HepG2 (cell line): ENCODE measurements around the gene COL25A1. TPM values are rescaled to one million over a fixed set of nuclear protein-coding genes. Genes with fewer than 3 reads are reported as not detected.

Source experiments
- ATAC-seq: fragments of 200-7000 bp; cut with Tn5 transposase; 3 replicates; pipeline ENCODE4 v1.9.1; 2020; ENCODE audit warnings: mild to moderate bottlenecking, moderate library complexity
- BruUV-seq: library from RNA; stranded (reverse); fragments of 400-500 nt; replicated peaks from 2 replicates; lab custom pipeline; 2021; lab: Mats Ljungman, UMichigan
- CTCF ChIA-PET: fragments of 300-600 bp; formaldehyde crosslinking; extraction: SDS; loops from one replicate; lab custom pipeline; 2021; ENCODE audit warnings: low total read pairs, inconsistent platforms, low intra/inter-chr PET ratio; lab: Yijun Ruan, JAX
- POLR2A ChIA-PET: fragments of 350-600 bp; sonication (Branson Sonifier 250); formaldehyde crosslinking; loops from one replicate; lab custom pipeline; 2020; ENCODE audit warnings: antibody characterized with exemption, inconsistent platforms; lab: Yijun Ruan, JAX
- DNase-seq: peaks from one replicate; pipeline ENCODE4 v3.0.0-alpha.2; 2015; ENCODE audit warnings: low spot score
- FAIRE-seq: peaks from 3 replicates; lab custom pipeline; 2011; peaks lifted over from hg19 to GRCh38; lab: Jason Lieb, UNC
- H2AFZ ChIP-seq: one replicate; pipeline ENCODE4 v1.6.1; 2011; ENCODE audit warnings: low read length, inconsistent platforms
- H3K27ac ChIP-seq: fragments of 300-600 bp; 3 replicates; pipeline ENCODE4 v1.8.0; 2011; ENCODE audit warnings: mixed run types, mild to moderate bottlenecking, mixed read lengths, low read length, inconsistent platforms; ENCODE audit not compliant: insufficient read depth; ENCODE audit errors: extremely low read length
- H3K27me3 ChIP-seq, 2 experiments: fragments of 200-600 bp in 1 of 2; 2 replicates in 1 of 2; 3 replicates in 1 of 2; pipeline versions ENCODE4 v1.6.0 to v1.8.0; 2011; ENCODE audit warnings: low read length in 2 of 2, mild to moderate bottlenecking in 2 of 2, moderate library complexity in 2 of 2, inconsistent platforms in 1 of 2; ENCODE audit not compliant: insufficient read depth in 2 of 2, control insufficient read depth in 1 of 2
- H3K36me3 ChIP-seq, 2 experiments: fragments of 200-600 bp in 1 of 2; replicated peaks in 1 of 2; 2 replicates in 1 of 2; 3 replicates in 1 of 2; pipeline versions ENCODE4 v1.5.1 to v1.8.0; 2011; ENCODE audit warnings: low read length in 2 of 2, inconsistent platforms in 1 of 2; ENCODE audit not compliant: insufficient read depth in 2 of 2, control insufficient read depth in 1 of 2
- H3K4me1 ChIP-seq: 2 replicates; pipeline ENCODE4 v1.5.1; 2012; ENCODE audit warnings: low read length, inconsistent platforms; ENCODE audit not compliant: insufficient read depth
- H3K4me2 ChIP-seq: 2 replicates; pipeline ENCODE4 v1.6.0; 2011; ENCODE audit warnings: low read depth, low read length, inconsistent platforms
- H3K4me3 ChIP-seq, 3 experiments: fragments of 200-600 bp in 1 of 3; sonication (generic), shearing (Covaris generic) in 1 of 3; replicated peaks in 1 of 3; 2 replicates each; pipeline ENCODE4 v1.5.1; 2011 to 2016; ENCODE audit warnings: low read length in 3 of 3, inconsistent platforms in 2 of 3, low read depth in 2 of 3, mild to moderate bottlenecking in 2 of 3, control low read depth in 1 of 3, mixed read lengths in 1 of 3; ENCODE audit not compliant: insufficient read depth in 1 of 3
- H3K79me2 ChIP-seq: one replicate; pipeline ENCODE4 v1.6.1; 2011; ENCODE audit warnings: low read length, inconsistent platforms; ENCODE audit not compliant: insufficient read depth
- H3K9ac ChIP-seq: 2 replicates; pipeline ENCODE4 v1.6.0; 2011; ENCODE audit warnings: mild to moderate bottlenecking, low read depth, low read length, inconsistent platforms; ENCODE audit not compliant: insufficient read depth
- H3K9me3 ChIP-seq: 2 replicates; pipeline ENCODE4 v1.5.1; 2012; ENCODE audit warnings: mild to moderate bottlenecking, low read length
- H4K20me1 ChIP-seq: 2 replicates; pipeline ENCODE4 v1.6.0; 2011; ENCODE audit warnings: inconsistent platforms, mild to moderate bottlenecking, low read length, moderate library complexity; ENCODE audit not compliant: insufficient read depth
- DBP ChIP-seq: sonication (generic); formaldehyde crosslinking; IDR thresholded peaks from 2 replicates; pipeline ENCODE4 v1.4.0; 2020; ENCODE audit warnings: missing genetic modification reagents; ENCODE audit errors: not compliant biosample characterization
- DNMT1 ChIP-seq: sonication (generic); formaldehyde crosslinking; IDR thresholded peaks from 2 replicates; pipeline ENCODE4 v1.5.1; 2020; ENCODE audit warnings: mild to moderate bottlenecking, missing genetic modification reagents
- ELF1 ChIP-seq: sonication (generic); formaldehyde crosslinking; IDR thresholded peaks from 2 replicates; pipeline ENCODE4 v1.4.0; 2020; ENCODE audit warnings: missing genetic modification reagents
- FOSL2 ChIP-seq: sonication (generic); formaldehyde crosslinking; IDR thresholded peaks from 2 replicates; pipeline ENCODE4 v1.4.0; 2020; ENCODE audit warnings: missing genetic modification reagents
- FOXC1 ChIP-seq: sonication (generic); formaldehyde crosslinking; IDR thresholded peaks from 2 replicates; pipeline ENCODE4 v1.8.0; 2022; ENCODE audit warnings: mild to moderate bottlenecking, missing genetic modification reagents, borderline replicate concordance
- GMEB2 ChIP-seq: IDR thresholded peaks from 2 replicates; pipeline ENCODE4 v1.6.1; 2016; ENCODE audit warnings: missing biosample characterization, missing genetic modification reagents, low read depth
- IKZF4 ChIP-seq: sonication (generic); formaldehyde crosslinking; IDR thresholded peaks from 2 replicates; pipeline ENCODE4 v1.5.1; 2020; ENCODE audit warnings: borderline replicate concordance, mild to moderate bottlenecking, low read depth, missing genetic modification reagents; ENCODE audit errors: not compliant biosample characterization
- LRRFIP1 ChIP-seq: sonication (generic); formaldehyde crosslinking; conservative IDR thresholded peaks from 2 replicates; pipeline ENCODE4 v1.4.0; 2020; ENCODE audit warnings: missing genetic modification reagents
- RFX5 ChIP-seq: IDR thresholded peaks from 2 replicates; pipeline ENCODE4 v1.6.1; 2011; ENCODE audit warnings: low read depth, low read length, improper control_type of control experiment
- ZGPAT ChIP-seq: IDR thresholded peaks from 2 replicates; pipeline ENCODE4 v1.6.1; 2016; ENCODE audit warnings: mild to moderate bottlenecking
- ZNF264 ChIP-seq: sonication (generic); formaldehyde crosslinking; IDR thresholded peaks from 2 replicates; pipeline ENCODE4 v1.4.0; 2020; ENCODE audit warnings: missing genetic modification reagents
- ZNF546 ChIP-seq: sonication (generic); formaldehyde crosslinking; conservative IDR thresholded peaks from 2 replicates; pipeline ENCODE4 v1.8.1; 2023; ENCODE audit warnings: mild to moderate bottlenecking, missing genetic modification reagents
- ZNF557 ChIP-seq: sonication (generic); formaldehyde crosslinking; IDR thresholded peaks from 2 replicates; pipeline ENCODE4 v1.4.0; 2020; ENCODE audit warnings: missing genetic modification reagents
- WGBS: methylation state at CpG from one replicate; pipeline ENCODE4 v1.1.6; 2017; ENCODE audit warnings: low lambda C conversion rate; 5-methylcytosine and 5-hydroxymethylcytosine counted together
- in situ Hi-C: cut with HindIII; loops from 2 replicates; pipeline ENCODE4 v1.10.0; 2017; ENCODE audit warnings: low pct_unique_long_range_greater_than_20kb; ENCODE audit not compliant: extremely low pct_ligation_motif_present
- intact Hi-C: fragments of 100-400 bp; cut with micrococcal nuclease; formaldehyde crosslinking; loops from one replicate; pipeline ENCODE4 v1.10.0; 2022; ENCODE audit not compliant: unreplicated experiment
- polyA plus RNA-seq, 8 experiments: library from polyadenylated mRNA; depleted of rRNA in 3 of 8; stranded (reverse) in 7 of 8; unstranded in 1 of 8; fragments of >200 nt; fragmentation: Illumina TruSeq in 4 of 8; extraction: Trizol in 4 of 8; gene quantifications; 2 replicates each; pipeline versions ENCODE4 v1.2.1 to v1.2.3, GENCODE V29; 2011 to 2016; ENCODE audit warnings: low read depth in 4 of 8, missing spikeins in 1 of 8, mixed read lengths in 1 of 8; ENCODE audit not compliant: insufficient read depth in 1 of 8
- total RNA-seq, 5 experiments: library from RNA; depleted of rRNA; stranded (reverse); fragments of >200 nt; fragmentation: Illumina TruSeq; extraction: Trizol; gene quantifications; 2 replicates each; pipeline ENCODE4 v1.2.3, GENCODE V29; 2016; ENCODE audit warnings: low read depth in 1 of 5

Gene COL25A1
- total and polyA plus RNA-seq, 2 of the 13 experiments (the other 11 are each of a cell fraction or from before 2014, with no cell fraction given), result not detected

GRCh38 chr4:108838451-108838850 is 464.0 kb downstream of the COL25A1 start:
- H3K27ac ChIP-seq, result no peak overlapping the region
- no peak for FAIRE-seq
- TF ChIP-seq IKZF4 (CRISPR knock-in tag) (no peak), ZNF264 (CRISPR knock-in tag) (no peak), ZNF546 (CRISPR knock-in tag) (no peak), DNMT1 (no peak), GMEB2 (CRISPR knock-in tag) (no peak), FOXC1 (CRISPR knock-in tag) (no peak), RFX5 (no peak), ZGPAT (CRISPR knock-in tag) (no peak), DBP (CRISPR knock-in tag) (no peak), ELF1 (no peak), FOSL2 (CRISPR knock-in tag) (no peak), LRRFIP1 (CRISPR knock-in tag) (no peak), ZNF557 (CRISPR knock-in tag) (no peak)

More at GRCh38 chr4:108838451-108838850, 464.0 kb downstream of the COL25A1 start:
- H3K4me3 ChIP-seq, result no peak overlapping the region
- ChIA-PET CTCF (no interaction called here), POLR2A (no interaction called here)
- ATAC-seq (no peak), DNase-seq (no peak)
- H3K4me1 ChIP-seq, result no peaks in the 10 kb centered on the region
- in situ Hi-C loops, result loop anchor here (10.0 kb wide), 1 partner anchor 566 kb away; no protein-coding TSS in a partner anchor
- H3K79me2 ChIP-seq, result no peaks in the 10 kb centered on the region
- no peaks in the 10 kb centered on the region for H3K27me3 ChIP-seq
- BruUV-seq, result no TSS peak
- H4K20me1 ChIP-seq, result no peaks in the 10 kb centered on the region
- H3K9ac ChIP-seq, result no peak overlapping the region
- intact Hi-C loops, result no loop called here
- no peaks in the 10 kb centered on the region for H3K9me3 ChIP-seq
- H3K4me2 ChIP-seq, result no peak overlapping the region
- H3K36me3 ChIP-seq, result no peaks in the 10 kb centered on the region
- WGBS, result 19% methylated on average over 4 of the region's 4 CpGs
- H2AFZ ChIP-seq, result no peak overlapping the region
